Activated naive CD4-positive, alpha-beta T cell treated with anti-CD3 and anti-CD28 coated beads for 36 hours (primary cell): ENCODE measurements around the gene OR9G4. TPM values are rescaled to one million over a fixed set of nuclear protein-coding genes. Genes with fewer than 3 reads are reported as not detected.
A peak's percentile ranks its signal among the peaks of the same experiment; 100 is the strongest.

Experiments used
- CTCF ChIA-PET: fragments of 350-600 bp; sonication (Branson Sonifier 250); formaldehyde crosslinking; loops from one replicate; lab custom pipeline; 2021; ENCODE audit warnings: antibody characterized with exemption; lab: Charles Lee
- DNase-seq: peaks from one replicate; pipeline ENCODE4 v3.0.0-alpha.2; 2020
- H3K27ac Mint-ChIP-seq: one replicate; pipeline ENCODE4 v1.8.0; 2021; ENCODE audit warnings: mild to moderate bottlenecking, mixed read lengths
- H3K27me3 Mint-ChIP-seq: one replicate; pipeline ENCODE4 v1.8.0; 2021; ENCODE audit warnings: low read depth, mixed read lengths
- H3K36me3 Mint-ChIP-seq: one replicate; pipeline ENCODE4 v1.8.0; 2021; ENCODE audit warnings: low read depth, mixed read lengths
- H3K4me1 Mint-ChIP-seq: one replicate; pipeline ENCODE4 v1.8.0; 2021; ENCODE audit warnings: low read depth, mixed read lengths
- H3K4me3 Mint-ChIP-seq: one replicate; pipeline ENCODE4 v1.8.0; 2021; ENCODE audit warnings: mild to moderate bottlenecking, moderate library complexity, mixed read lengths
- H3K9me3 Mint-ChIP-seq: one replicate; pipeline ENCODE4 v1.8.0; 2021; ENCODE audit warnings: mixed read lengths
- intact Hi-C: fragments of 100-400 bp; cut with micrococcal nuclease; formaldehyde crosslinking; loops from one replicate; pipeline ENCODE4 v1.15.1; 2023
- total RNA-seq, 2 experiments: library from RNA; stranded (reverse); gene quantifications; one replicate each; pipeline ENCODE4 v1.2.3, GENCODE V29; 2021

The OR9G4 gene
- not detected for total RNA-seq

GRCh38 chr11:56748597-56748996, at the start of gene OR9G4:
OR9G4 (minus strand) TSS chr11:56748697; CDS start chr11:56743766, 4,931 bp downstream.
- Mint-ChIP-seq H3K9me3 (peaks cover 8% of the 10 kb centered on the region), H3K36me3 (no peaks in the 10 kb centered on the region), H3K4me3 (no peak within 1 kb of the TSS), H3K27me3 (no peaks in the 10 kb centered on the region), H3K4me1 (no peaks in the 10 kb centered on the region), H3K27ac (no peak within 1 kb of the TSS)
- DNase-seq = no peak
- CTCF ChIA-PET = no interaction called here
- intact Hi-C loops = no loop called here

GRCh38 chr11:56783448-56784041, 35.0 kb upstream of the OR9G4 start:
- CTCF ChIA-PET = interaction anchor here (0.9 to 1.3 kb wide), 5 partner anchors 10 to 160 kb away, joined by 3 to 8 read pairs (median 3); no protein-coding TSS in a partner anchor
- no peaks in the 10 kb centered on the region for H3K9me3 Mint-ChIP-seq
- DNase-seq = no peak
- intact Hi-C loops = loop anchor here (1.0 to 5.0 kb wide), 3 partner anchors 159 to 1066 kb away; no protein-coding TSS in a partner anchor
- H3K27me3 Mint-ChIP-seq = no peaks in the 10 kb centered on the region
- H3K27ac Mint-ChIP-seq = no peak overlapping the region
- no peaks in the 10 kb centered on the region for H3K36me3 Mint-ChIP-seq
- no peaks in the 10 kb centered on the region for H3K4me1 Mint-ChIP-seq
- no peak overlapping the region for H3K4me3 Mint-ChIP-seq

- no peaks in the 10 kb centered on the region for H3K4me1 Mint-ChIP-seq
- DNase-seq = no peak
- CTCF ChIA-PET = interaction anchor here (0.7 to 1.3 kb wide), 7 partner anchors 8 to 414 kb away, joined by 3 to 8 read pairs (median 3); no protein-coding TSS in a partner anchor
- no peaks in the 10 kb centered on the region for H3K27me3 Mint-ChIP-seq
- H3K27ac Mint-ChIP-seq = no peak overlapping the region
- no peak overlapping the region for H3K4me3 Mint-ChIP-seq
- H3K9me3 Mint-ChIP-seq = no peaks in the 10 kb centered on the region
- intact Hi-C loops = loop anchor here (5.0 kb wide), 1 partner anchor 1065 kb away; no protein-coding TSS in a partner anchor
- H3K36me3 Mint-ChIP-seq = no peaks in the 10 kb centered on the region
These were observed 33.8 kb upstream of the OR9G4 start for GRCh38 chr11:56782167-56782847.

- Mint-ChIP-seq H3K27ac (no peak overlapping the region), H3K27me3 (no peaks in the 10 kb centered on the region), H3K4me3 (no peak overlapping the region), H3K9me3 (no peaks in the 10 kb centered on the region), H3K36me3 (no peaks in the 10 kb centered on the region), H3K4me1 (no peaks in the 10 kb centered on the region)
- intact Hi-C loops = no loop called here
- CTCF ChIA-PET = no interaction called here
- DNase-seq = no peak
These were observed 28.3 kb upstream of the OR9G4 start for GRCh38 chr11:56776809-56777208.

GRCh38 chr11:56764976-56765375, 16.5 kb upstream of the OR9G4 start:
- no peak overlapping the region for H3K4me3 Mint-ChIP-seq
- no peaks in the 10 kb centered on the region for H3K36me3 Mint-ChIP-seq
- DNase-seq = no peak
- no peak overlapping the region for H3K27ac Mint-ChIP-seq
- no peaks in the 10 kb centered on the region for H3K4me1 Mint-ChIP-seq
- no peaks in the 10 kb centered on the region for H3K9me3 Mint-ChIP-seq
- no peaks in the 10 kb centered on the region for H3K27me3 Mint-ChIP-seq
- CTCF ChIA-PET = no interaction called here
- intact Hi-C loops = loop anchor here (10.0 kb wide), 1 partner anchor 820 kb away; no protein-coding TSS in a partner anchor

GRCh38 chr11:56751480-56751879, 3.0 kb upstream of the OR9G4 start:
- H3K9me3 Mint-ChIP-seq = peaks cover 7% of the 10 kb centered on the region
- no peak overlapping the region for H3K4me3 Mint-ChIP-seq
- no peaks in the 10 kb centered on the region for H3K27me3 Mint-ChIP-seq
- no peak for DNase-seq
- H3K36me3 Mint-ChIP-seq = no peaks in the 10 kb centered on the region
- no peaks in the 10 kb centered on the region for H3K4me1 Mint-ChIP-seq
- intact Hi-C loops = no loop called here
- H3K27ac Mint-ChIP-seq = no peak overlapping the region
- CTCF ChIA-PET = no interaction called here

GRCh38 chr11:56750190-56750589, 1.7 kb upstream of the OR9G4 start:
- no peaks in the 10 kb centered on the region for H3K27me3 Mint-ChIP-seq
- CTCF ChIA-PET = no interaction called here
- peaks cover 8% of the 10 kb centered on the region for H3K9me3 Mint-ChIP-seq
- H3K4me1 Mint-ChIP-seq = no peaks in the 10 kb centered on the region
- no peaks in the 10 kb centered on the region for H3K36me3 Mint-ChIP-seq
- H3K27ac Mint-ChIP-seq = no peak overlapping the region
- no peak for DNase-seq
- H3K4me3 Mint-ChIP-seq = no peak overlapping the region
- intact Hi-C loops = no loop called here

GRCh38 chr11:56740886-56741285, 7.6 kb downstream of the OR9G4 start:
- no peak for DNase-seq
- H3K36me3 Mint-ChIP-seq = no peaks in the 10 kb centered on the region
- H3K27ac Mint-ChIP-seq = no peak overlapping the region
- no peak overlapping the region for H3K4me3 Mint-ChIP-seq
- H3K4me1 Mint-ChIP-seq = no peaks in the 10 kb centered on the region
- H3K9me3 Mint-ChIP-seq = peaks cover 6% of the 10 kb centered on the region
- no peaks in the 10 kb centered on the region for H3K27me3 Mint-ChIP-seq
- CTCF ChIA-PET = no interaction called here
- intact Hi-C loops = no loop called here

- Mint-ChIP-seq H3K4me1 (no peaks in the 10 kb centered on the region), H3K9me3 (peaks cover 6% of the 10 kb centered on the region), H3K27me3 (no peaks in the 10 kb centered on the region), H3K36me3 (no peaks in the 10 kb centered on the region), H3K27ac (no peak overlapping the region), H3K4me3 (no peak overlapping the region)
- CTCF ChIA-PET = no interaction called here
- intact Hi-C loops = no loop called here
- no peak for DNase-seq
These were observed 8.4 kb downstream of the OR9G4 start for GRCh38 chr11:56740107-56740506.

GRCh38 chr11:56720513-56720912, 28.0 kb downstream of the OR9G4 start:
- Mint-ChIP-seq H3K27me3 (no peaks in the 10 kb centered on the region), H3K27ac (no peak overlapping the region), H3K9me3 (peaks cover 5% of the 10 kb centered on the region), H3K36me3 (no peaks in the 10 kb centered on the region), H3K4me1 (no peaks in the 10 kb centered on the region), H3K4me3 (no peak overlapping the region)
- no peak for DNase-seq
- intact Hi-C loops = no loop called here
- CTCF ChIA-PET = no interaction called here

GRCh38 chr11:56716379-56716854, 32.1 kb downstream of the OR9G4 start:
- CTCF ChIA-PET = no interaction called here
- peak; percentile 6 for DNase-seq
- no peaks in the 10 kb centered on the region for H3K27me3 Mint-ChIP-seq
- no peaks in the 10 kb centered on the region for H3K4me1 Mint-ChIP-seq
- H3K27ac Mint-ChIP-seq = no peak overlapping the region
- no peak overlapping the region for H3K4me3 Mint-ChIP-seq
- H3K9me3 Mint-ChIP-seq = peaks cover 12% of the 10 kb centered on the region
- intact Hi-C loops = no loop called here
- no peaks in the 10 kb centered on the region for H3K36me3 Mint-ChIP-seq

- H3K27me3 Mint-ChIP-seq = no peaks in the 10 kb centered on the region
- intact Hi-C loops = no loop called here
- peaks cover 13% of the 10 kb centered on the region for H3K9me3 Mint-ChIP-seq
- CTCF ChIA-PET = no interaction called here
- H3K4me1 Mint-ChIP-seq = no peaks in the 10 kb centered on the region
- no peak overlapping the region for H3K27ac Mint-ChIP-seq
- H3K4me3 Mint-ChIP-seq = no peak overlapping the region
- DNase-seq = no peak
- H3K36me3 Mint-ChIP-seq = no peaks in the 10 kb centered on the region
These were observed 34.3 kb downstream of the OR9G4 start for GRCh38 chr11:56714206-56714605.

GRCh38 chr11:56706486-56706885, 42.0 kb downstream of the OR9G4 start:
- CTCF ChIA-PET = no interaction called here
- Mint-ChIP-seq H3K9me3 (peaks cover 3% of the 10 kb centered on the region), H3K36me3 (no peaks in the 10 kb centered on the region), H3K4me3 (no peak overlapping the region), H3K27ac (no peak overlapping the region), H3K4me1 (no peaks in the 10 kb centered on the region), H3K27me3 (no peaks in the 10 kb centered on the region)
- intact Hi-C loops = no loop called here
- DNase-seq = no peak
